CD14-positive monocyte (primary cell): Measurements from ENCODE around the gene SLC13A4. TPM values are rescaled to one million over a fixed set of nuclear protein-coding genes. Genes with fewer than 3 reads are reported as not detected.

Experiments
- DNase-seq, 3 donors: peaks; one replicate each; pipeline ENCODE4 v3.0.0-alpha.2; 2011 to 2022
- H2AFZ ChIP-seq: 2 replicates; pipeline ENCODE4 v1.6.0; 2012; ENCODE audit warnings: mild to moderate bottlenecking, low read depth, low read length, inconsistent platforms; ENCODE audit not compliant: insufficient read depth, poor library complexity, severe bottlenecking
- H3K27ac ChIP-seq, 2 donors: 1 replicate in 1 of 2; 2 replicates in 1 of 2; pipeline ENCODE4 v1.5.1; 2012 to 2013; ENCODE audit warnings: low read length in 2 of 2, control low read depth in 1 of 2, inconsistent platforms in 1 of 2, low read depth in 1 of 2, mild to moderate bottlenecking in 1 of 2
- H3K27me3 ChIP-seq, 2 donors: one replicate each; pipeline versions ENCODE4 v1.6.0 to v1.6.1; 2011 to 2013; ENCODE audit warnings: low read length in 2 of 2; ENCODE audit not compliant: control insufficient read depth in 2 of 2, insufficient read depth in 2 of 2
- H3K36me3 ChIP-seq, 2 donors: replicated peaks in 1 of 2; 1 replicate in 1 of 2; 2 replicates in 1 of 2; pipeline versions ENCODE4 v1.5.1 to v1.6.1; 2012 to 2013; ENCODE audit warnings: low read length in 2 of 2, control low read depth in 1 of 2, inconsistent platforms in 1 of 2, mild to moderate bottlenecking in 1 of 2; ENCODE audit not compliant: insufficient read depth in 2 of 2, control insufficient read depth in 1 of 2
- H3K4me1 ChIP-seq, 2 donors: 1 replicate in 1 of 2; 2 replicates in 1 of 2; pipeline versions ENCODE4 v1.5.1 to v1.6.1; 2012 to 2013; ENCODE audit warnings: low read length in 2 of 2, control low read depth in 1 of 2, inconsistent platforms in 1 of 2, mild to moderate bottlenecking in 1 of 2, moderate library complexity in 1 of 2; ENCODE audit not compliant: insufficient read depth in 2 of 2, control insufficient read depth in 1 of 2
- H3K4me2 ChIP-seq: replicated peaks from 2 replicates; pipeline ENCODE3; 2012; ENCODE audit warnings: low read length, moderate library complexity, mild to moderate bottlenecking; ENCODE audit not compliant: poor library complexity, severe bottlenecking; ENCODE audit errors: extremely low read depth
- H3K4me3 ChIP-seq, 3 experiments: fragments of 200-600 bp in 1 of 3; sonication (generic) in 1 of 3; replicated peaks in 1 of 3; 1 replicate in 2 of 3; 2 replicates in 1 of 3; pipeline ENCODE4 v1.5.1; 2011 to 2013; ENCODE audit warnings: low read length in 3 of 3, mild to moderate bottlenecking in 3 of 3, control low read depth in 2 of 3, low read depth in 2 of 3, inconsistent platforms in 1 of 3, moderate library complexity in 1 of 3
- H3K79me2 ChIP-seq: 2 replicates; pipeline ENCODE4 v1.6.0; 2012; ENCODE audit warnings: mild to moderate bottlenecking, control low read depth, inconsistent platforms, low read length, moderate library complexity; ENCODE audit not compliant: insufficient read depth
- H3K9ac ChIP-seq: 2 replicates; pipeline ENCODE4 v1.6.0; 2017; ENCODE audit warnings: low read length, mild to moderate bottlenecking; ENCODE audit not compliant: insufficient read depth, poor library complexity, severe bottlenecking
- H3K9me3 ChIP-seq, 2 donors: replicated peaks in 1 of 2; 1 replicate in 1 of 2; 2 replicates in 1 of 2; pipeline versions ENCODE4 v1.5.1 to v1.6.1; 2012 to 2013; ENCODE audit warnings: low read length in 2 of 2, control low read depth in 1 of 2; ENCODE audit not compliant: control insufficient read depth in 1 of 2, insufficient read depth in 1 of 2
- H4K20me1 ChIP-seq: 2 replicates; pipeline ENCODE4 v1.6.0; 2012; ENCODE audit warnings: mild to moderate bottlenecking, low read length, control low read depth, moderate library complexity; ENCODE audit not compliant: insufficient read depth
- H3K27ac Mint-ChIP-seq, 7 donors: one replicate each; pipeline ENCODE4 v1.8.0; 2020; ENCODE audit warnings: mild to moderate bottlenecking in 7 of 7, mixed read lengths in 7 of 7, moderate library complexity in 6 of 7, inconsistent platforms in 2 of 7
- H3K27me3 Mint-ChIP-seq, 3 donors: one replicate each; pipeline ENCODE4 v1.8.0; 2021 to 2022; ENCODE audit warnings: low read depth in 3 of 3, mild to moderate bottlenecking in 3 of 3, mixed read lengths in 3 of 3, moderate library complexity in 3 of 3, inconsistent platforms in 1 of 3
- H3K36me3 Mint-ChIP-seq, 2 donors: one replicate each; pipeline ENCODE4 v1.8.0; 2020; ENCODE audit warnings: mixed read lengths in 2 of 2, inconsistent platforms in 1 of 2, mild to moderate bottlenecking in 1 of 2
- H3K4me1 Mint-ChIP-seq: one replicate; pipeline ENCODE4 v1.8.0; 2020; ENCODE audit warnings: mild to moderate bottlenecking, mixed read lengths
- H3K4me3 Mint-ChIP-seq, 2 donors: one replicate each; pipeline ENCODE4 v1.8.0; 2020; ENCODE audit warnings: mild to moderate bottlenecking in 2 of 2, mixed read lengths in 2 of 2, moderate library complexity in 1 of 2
- H3K9me3 Mint-ChIP-seq, 7 donors: one replicate each; pipeline ENCODE4 v1.8.0; 2020 to 2022; ENCODE audit warnings: mixed read lengths in 7 of 7, mild to moderate bottlenecking in 6 of 7, moderate library complexity in 6 of 7, inconsistent platforms in 2 of 7
- WGBS: methylation state at CpG from one replicate; pipeline ENCODE4 v1.1.5; 2013; ENCODE audit warnings: missing lambda C conversion rate; ENCODE audit not compliant: insufficient coverage; 5-methylcytosine and 5-hydroxymethylcytosine counted together
- intact Hi-C, 2 donors: fragments of 100-400 bp; cut with micrococcal nuclease; formaldehyde crosslinking; loops; one replicate each; pipeline versions ENCODE4 v1.15.0 to v1.15.1; 2023
- polyA plus RNA-seq, 3 donors: library from polyadenylated mRNA; depleted of rRNA in 1 of 3; unstranded in 2 of 3; stranded (reverse) in 1 of 3; fragments of 300-500 nt in 2 of 3; fragments of >200 nt in 1 of 3; fragmentation: Illumina TruSeq in 2 of 3; gene quantifications; 1 replicate in 2 of 3; 2 replicates in 1 of 3; pipeline ENCODE4 v1.2.3, GENCODE V29; 2012 to 2021
- TF ChIP-seq, protein P1 (sequence below): fragments of 200-600 bp; IDR thresholded peaks from one replicate; pipeline ENCODE4 v1.8.0; 2022; ENCODE audit warnings: antibody characterized with exemption, mild to moderate bottlenecking

Gene SLC13A4
- polyA plus RNA-seq, 3 donors, result not detected

GRCh38 chr7:135755351-135755753 lies 27.4 kb upstream of the SLC13A4 start:
- Mint-ChIP-seq H3K27me3 (peaks cover 0 to 6% (median 6%) of the 10 kb centered on the region in 3 donors), H3K4me1 (peaks cover 5% of the 10 kb centered on the region), H3K4me3 (no peak overlapping the region), H3K9me3 (peaks cover 0 to 6% (median 0%) of the 10 kb centered on the region in 7 donors), H3K36me3 (no peaks in the 10 kb centered on the region), H3K27ac (no peak overlapping the region)
- Histone ChIP-seq H3K9me3 (no peaks in the 10 kb centered on the region), H3K4me1 (no peaks in the 10 kb centered on the region), H3K79me2 (no peaks in the 10 kb centered on the region), H3K4me2 (no peak overlapping the region), H3K9ac (no peak overlapping the region), H3K36me3 (no peaks in the 10 kb centered on the region), H2AFZ (no peak overlapping the region), H3K27ac (no peak overlapping the region), H4K20me1 (no peaks in the 10 kb centered on the region), H3K27me3 (no peaks in the 10 kb centered on the region), H3K4me3 (no peak overlapping the region)
- 94% methylated on average over 10 of the region's 11 CpGs for WGBS
- DNase-seq, result no peak
- TF ChIP-seq, protein P1, sequence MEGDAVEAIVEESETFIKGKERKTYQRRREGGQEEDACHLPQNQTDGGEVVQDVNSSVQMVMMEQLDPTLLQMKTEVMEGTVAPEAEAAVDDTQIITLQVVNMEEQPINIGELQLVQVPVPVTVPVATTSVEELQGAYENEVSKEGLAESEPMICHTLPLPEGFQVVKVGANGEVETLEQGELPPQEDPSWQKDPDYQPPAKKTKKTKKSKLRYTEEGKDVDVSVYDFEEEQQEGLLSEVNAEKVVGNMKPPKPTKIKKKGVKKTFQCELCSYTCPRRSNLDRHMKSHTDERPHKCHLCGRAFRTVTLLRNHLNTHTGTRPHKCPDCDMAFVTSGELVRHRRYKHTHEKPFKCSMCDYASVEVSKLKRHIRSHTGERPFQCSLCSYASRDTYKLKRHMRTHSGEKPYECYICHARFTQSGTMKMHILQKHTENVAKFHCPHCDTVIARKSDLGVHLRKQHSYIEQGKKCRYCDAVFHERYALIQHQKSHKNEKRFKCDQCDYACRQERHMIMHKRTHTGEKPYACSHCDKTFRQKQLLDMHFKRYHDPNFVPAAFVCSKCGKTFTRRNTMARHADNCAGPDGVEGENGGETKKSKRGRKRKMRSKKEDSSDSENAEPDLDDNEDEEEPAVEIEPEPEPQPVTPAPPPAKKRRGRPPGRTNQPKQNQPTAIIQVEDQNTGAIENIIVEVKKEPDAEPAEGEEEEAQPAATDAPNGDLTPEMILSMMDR, result no peak
- intact Hi-C loops, result no loop called here

DNA sequence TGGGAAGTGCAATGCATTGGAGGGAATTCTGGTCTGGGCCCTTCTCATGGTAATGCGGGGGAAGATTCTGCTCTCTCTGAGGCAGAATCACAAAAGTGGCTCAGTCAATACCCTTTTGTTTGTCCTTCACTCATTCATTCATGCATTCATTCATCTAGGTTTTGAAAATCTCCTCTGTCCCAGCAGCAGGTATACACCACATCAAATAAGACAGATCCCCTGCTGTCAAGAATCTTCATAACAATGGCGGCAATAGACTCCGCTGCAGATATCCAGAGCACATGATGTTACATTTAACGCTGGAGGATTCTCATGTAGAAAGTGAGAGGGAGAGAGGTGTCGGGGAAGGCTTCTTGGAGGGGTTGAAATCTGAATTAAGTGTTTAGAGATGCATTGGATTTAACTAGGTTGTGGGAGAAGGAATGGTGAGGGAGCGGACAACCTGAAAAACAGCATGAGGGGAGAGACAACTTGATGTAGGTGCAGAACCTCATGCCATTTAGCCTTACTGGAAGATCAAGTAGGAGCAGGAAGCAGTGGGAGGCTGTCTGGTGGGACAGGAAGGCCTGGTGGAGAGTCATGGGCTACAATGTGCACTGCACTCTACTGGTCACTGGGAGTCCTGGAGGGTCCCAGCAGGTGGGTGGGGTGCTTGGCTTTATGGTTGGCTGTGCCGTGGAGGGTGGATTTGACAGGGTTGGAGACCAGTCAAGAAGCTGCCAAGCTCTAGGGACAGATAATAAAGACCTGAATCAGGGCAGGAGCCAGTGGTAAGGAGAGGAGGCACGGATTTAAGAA lies 25.8 kb upstream of the SLC13A4 start:
- no peak for DNase-seq
- Mint-ChIP-seq H3K9me3 (peaks cover 0 to 6% (median 0%) of the 10 kb centered on the region in 7 donors), H3K27me3 (peaks cover 0 to 6% (median 6%) of the 10 kb centered on the region in 3 donors), H3K36me3 (no peaks in the 10 kb centered on the region), H3K4me3 (no peak overlapping the region), H3K27ac (peak overlapping the region in 1 of 7 donors; percentile 23), H3K4me1 (peaks cover 5% of the 10 kb centered on the region)
- Histone ChIP-seq H3K4me2 (no peak overlapping the region), H2AFZ (no peak overlapping the region), H3K9ac (no peak overlapping the region), H3K36me3 (no peaks in the 10 kb centered on the region), H3K4me1 (no peaks in the 10 kb centered on the region), H4K20me1 (no peaks in the 10 kb centered on the region), H3K27ac (no peak overlapping the region), H3K27me3 (no peaks in the 10 kb centered on the region), H3K9me3 (no peaks in the 10 kb centered on the region), H3K79me2 (no peaks in the 10 kb centered on the region), H3K4me3 (no peak overlapping the region)
- TF ChIP-seq, protein P1, result no peak
- intact Hi-C loops, result no loop called here
- WGBS, result 92% methylated on average over 6 of the region's 8 CpGs
